Heart left ventricle (tissue), 16 donors: Measurements from ENCODE around the gene POU2AF1. TPM values are rescaled to one million over a fixed set of nuclear protein-coding genes. Genes with fewer than 3 reads are reported as not detected.
"Not testable (repeated sequence)": the region's sequence is repeated elsewhere in the genome, so short reads cannot be mapped to it uniquely, and the experiment has no call there.

ENCODE experiments used
- ATAC-seq, 4 donors: fragments of 200-7000 bp; cut with Tn5 transposase; one replicate each; pipeline ENCODE4 v1.9.1; 2020 to 2022; ENCODE audit warnings: moderate library complexity in 4 of 4, mild to moderate bottlenecking in 3 of 4, moderate number of reproducible peaks in 1 of 4
- DNase-seq, 5 donors: peaks; one replicate each; pipeline ENCODE4 v3.0.0-alpha.2; 2020
- H3K27ac ChIP-seq, 12 donors: fragments of 200-600 bp; sonication (generic) in 4 of 12; one replicate each; pipeline versions ENCODE4 v1.5.0 to v1.8.0; 2016 to 2022; ENCODE audit warnings: mild to moderate bottlenecking in 2 of 12
- H3K27me3 ChIP-seq, 9 donors: fragments of 200-600 bp; sonication (generic) in 2 of 9; one replicate each; pipeline versions ENCODE4 v1.5.1 to v1.8.0; 2016 to 2022; ENCODE audit warnings: mild to moderate bottlenecking in 3 of 9
- H3K36me3 ChIP-seq, 9 donors: fragments of 200-600 bp; sonication (generic) in 2 of 9; one replicate each; pipeline versions ENCODE4 v1.5.0 to v1.8.0; 2018 to 2022; ENCODE audit warnings: mild to moderate bottlenecking in 2 of 9
- H3K4me1 ChIP-seq, 12 donors: fragments of 200-600 bp; sonication (generic) in 4 of 12; one replicate each; pipeline versions ENCODE4 v1.5.0 to v1.8.0; 2016 to 2022; ENCODE audit warnings: mild to moderate bottlenecking in 3 of 12
- H3K4me3 ChIP-seq, 12 donors: fragments of 200-600 bp; sonication (generic) in 4 of 12; one replicate each; pipeline versions ENCODE4 v1.5.0 to v1.8.0; 2017 to 2022; ENCODE audit warnings: mild to moderate bottlenecking in 9 of 12, moderate library complexity in 4 of 12
- H3K9me3 ChIP-seq, 12 donors: fragments of 200-600 bp; sonication (generic) in 4 of 12; one replicate each; pipeline versions ENCODE4 v1.5.0 to v1.8.0; 2016 to 2022; ENCODE audit warnings: mild to moderate bottlenecking in 1 of 12
- POLR2A ChIP-seq, 2 donors: fragments of 450-650 bp; IDR thresholded peaks; one replicate each; pipeline ENCODE4 v1.6.1; 2017; ENCODE audit warnings: antibody characterized with exemption in 2 of 2, mild to moderate bottlenecking in 2 of 2, moderate library complexity in 2 of 2
- WGBS, 4 donors: extraction: QIAGEN DNeasy Blood & Tissue Kit in 2 of 4; methylation state at CpG; one replicate each; pipeline versions ENCODE4 v1.1.5 to v1.1.7; 2013 to 2018; 5-methylcytosine and 5-hydroxymethylcytosine counted together
- intact Hi-C, 10 donors: fragments of 100-400 bp; cut with DNase I; formaldehyde crosslinking; loops; one replicate each; pipeline versions ENCODE4 v1.11.1 to v1.14.2; 2022
- polyA plus RNA-seq, 2 donors: library from polyadenylated mRNA; stranded (reverse); fragments of 200-250 nt; gene quantifications; one replicate each; pipeline ENCODE4 v1.2.3, GENCODE V29; 2013
- total RNA-seq, 9 donors: library from RNA; depleted of rRNA in 2 of 9; stranded (reverse); fragments of >200 nt in 2 of 9; fragmentation: NEBNext Ultra II Directional in 3 of 9; extraction: Animal tissue kit (Norgen Biotek cat#: 25700) in 3 of 9; gene quantifications; one replicate each; pipeline versions ENCODE4 v1.1.0 to v1.2.4, GENCODE V29; 2016 to 2023
- TF ChIP-seq, protein P1 (sequence below), 12 donors: fragments of 200-600 bp; sonication (generic) in 4 of 12; IDR thresholded peaks; one replicate each; pipeline versions ENCODE4 v1.5.0 to v1.8.0; 2018 to 2022; ENCODE audit warnings: antibody characterized with exemption in 12 of 12, mild to moderate bottlenecking in 5 of 12
- donor health status: ischemic (EF 13 %, LVEDD 7.1; RV severe dilation, severe dysfunction).
- donor health status: healthy with polysubstance abuse.
- donor health status: DM: no; HTN: yes; CAD: no.
- donor health status: DM: no; HTN: no; CAD: no.
- donor health status: ischemic (EF 25% LVEDD 6.9; RV normal size, moderate dysfunction).
- donor health status: ischemic (EF 25% LVEDD 5.7; RV mildly dilated, moderate dysfunction).
- donor health status: healthy.
- donor health status: DM: yes; HTN: yes; CAD: no.
- donor health status: ischemic (EF 35%, LVEDD 5.7; RV mildly dilated, moderate dysfunction).
- donor health status: nonischemic (EF 11% LVEDD 7.7; RV severe dilation, severe dysfunction).
- donor health status: DM: yes; HTN: yes; CAD: no.
- donor health status: PGD.
- donor health status: ischemic (EF 29% LVEDD 5.4; RV normal size, mild dysfunction).
- donor health status: nonischemic (EF 23%, LVEDD 6.1; RV moderate dilation, normal function).

Gene POU2AF1
- total and polyA plus RNA-seq, 11 donors = 0.07 to 1.3 (median 0.24) TPM; not detected in 7

DNA sequence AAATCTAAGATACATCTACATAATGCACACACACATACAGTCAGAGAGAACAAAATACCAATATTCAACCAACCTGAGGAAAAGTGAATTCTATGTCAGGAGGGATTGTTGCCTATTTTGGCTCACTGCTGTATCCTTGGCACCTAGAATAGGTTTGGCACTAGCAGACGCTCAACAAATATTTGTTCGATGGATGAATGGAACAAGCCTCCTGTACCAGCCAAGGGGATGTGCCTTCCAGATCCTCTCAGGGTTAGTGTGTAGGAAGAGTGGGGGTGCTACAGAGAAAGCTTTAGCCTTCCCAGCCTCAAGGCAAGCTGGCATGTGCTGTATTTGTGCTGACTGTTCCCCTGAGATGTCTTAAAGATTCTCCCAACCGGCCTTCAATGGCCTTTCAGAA, 23.3 kb upstream of the POU2AF1 start:
- ATAC-seq = no peak
- H3K9me3 ChIP-seq = no peaks in the 10 kb centered on the region
- no peak for DNase-seq
- H3K36me3 ChIP-seq = no peaks in the 10 kb centered on the region
- intact Hi-C loops = loop anchor here in 1 of 10 donors (5.0 kb wide), 1 partner anchor 40 kb away; no protein-coding TSS in a partner anchor
- TF ChIP-seq POLR2A (IDR thresholded peaks at IDR 0.05) = no peak
- TF ChIP-seq, protein P1, sequence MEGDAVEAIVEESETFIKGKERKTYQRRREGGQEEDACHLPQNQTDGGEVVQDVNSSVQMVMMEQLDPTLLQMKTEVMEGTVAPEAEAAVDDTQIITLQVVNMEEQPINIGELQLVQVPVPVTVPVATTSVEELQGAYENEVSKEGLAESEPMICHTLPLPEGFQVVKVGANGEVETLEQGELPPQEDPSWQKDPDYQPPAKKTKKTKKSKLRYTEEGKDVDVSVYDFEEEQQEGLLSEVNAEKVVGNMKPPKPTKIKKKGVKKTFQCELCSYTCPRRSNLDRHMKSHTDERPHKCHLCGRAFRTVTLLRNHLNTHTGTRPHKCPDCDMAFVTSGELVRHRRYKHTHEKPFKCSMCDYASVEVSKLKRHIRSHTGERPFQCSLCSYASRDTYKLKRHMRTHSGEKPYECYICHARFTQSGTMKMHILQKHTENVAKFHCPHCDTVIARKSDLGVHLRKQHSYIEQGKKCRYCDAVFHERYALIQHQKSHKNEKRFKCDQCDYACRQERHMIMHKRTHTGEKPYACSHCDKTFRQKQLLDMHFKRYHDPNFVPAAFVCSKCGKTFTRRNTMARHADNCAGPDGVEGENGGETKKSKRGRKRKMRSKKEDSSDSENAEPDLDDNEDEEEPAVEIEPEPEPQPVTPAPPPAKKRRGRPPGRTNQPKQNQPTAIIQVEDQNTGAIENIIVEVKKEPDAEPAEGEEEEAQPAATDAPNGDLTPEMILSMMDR (IDR thresholded peaks at IDR 0.05) = no peak
- H3K4me1 ChIP-seq = no peaks in the 10 kb centered on the region
- H3K27ac ChIP-seq = no peak overlapping the region
- H3K27me3 ChIP-seq = no peaks in the 10 kb centered on the region
- H3K4me3 ChIP-seq = no peak overlapping the region
- 61 to 89% (median 66%) methylated on average over 3 of the region's 3 CpGs for WGBS, 4 donors

GRCh38 chr11:111401957-111402356, 22.9 kb upstream of the POU2AF1 start:
- H3K27ac ChIP-seq, ATAC-seq: not testable (repeated sequence)
- intact Hi-C loops = loop anchor here in 1 of 10 donors (5.0 kb wide), 1 partner anchor 40 kb away; no protein-coding TSS in a partner anchor

GRCh38 chr11:111400595-111400994, 21.5 kb upstream of the POU2AF1 start:
- H3K9me3 ChIP-seq = no peaks in the 10 kb centered on the region
- TF ChIP-seq, protein P1 (IDR thresholded peaks at IDR 0.05) = no peak
- no peak for TF ChIP-seq POLR2A (IDR thresholded peaks at IDR 0.05)
- intact Hi-C loops = loop anchor here in 1 of 10 donors (5.0 kb wide), 1 partner anchor 38 kb away; no protein-coding TSS in a partner anchor
- ATAC-seq = no peak
- H3K4me3 ChIP-seq = no peak overlapping the region
- no peaks in the 10 kb centered on the region for H3K27me3 ChIP-seq
- H3K36me3 ChIP-seq = no peaks in the 10 kb centered on the region
- H3K27ac ChIP-seq = no peak overlapping the region
- DNase-seq = no peak
- no peaks in the 10 kb centered on the region for H3K4me1 ChIP-seq

More at GRCh38 chr11:111401957-111402356, 22.9 kb upstream of the POU2AF1 start:
- not testable (repeated sequence) for H3K9me3 ChIP-seq, H3K36me3 ChIP-seq, H3K4me3 ChIP-seq, H3K27me3 ChIP-seq, H3K4me1 ChIP-seq, DNase-seq
- 63 to 86% (median 67%) methylated on average over 3 of the region's 3 CpGs for WGBS, 4 donors

GRCh38 chr11:111399187-111400031, 20.3 kb upstream of the POU2AF1 start:
- ATAC-seq (no peak), DNase-seq (no peak)
- Histone ChIP-seq H3K9me3 (no peaks in the 10 kb centered on the region), H3K4me1 (no peaks in the 10 kb centered on the region), H3K27ac (no peak overlapping the region), H3K36me3 (no peaks in the 10 kb centered on the region), H3K27me3 (no peaks in the 10 kb centered on the region), H3K4me3 (no peak overlapping the region)
- TF ChIP-seq, protein P1 (IDR thresholded peaks at IDR 0.05) = no peak
- TF ChIP-seq POLR2A (IDR thresholded peaks at IDR 0.05) = no peak
- WGBS, 4 donors = 91 to 100% (median 92%) methylated on average over 7 of the region's 7 CpGs
- intact Hi-C loops = loop anchor here in 1 of 10 donors (5.0 kb wide), 1 partner anchor 37 kb away; no protein-coding TSS in a partner anchor
